Transverse colon (tissue), 4 donors: ENCODE measurements around the gene SULT1B1. TPM values are rescaled to one million over a fixed set of nuclear protein-coding genes. Genes with fewer than 3 reads are reported as not detected.
A peak's percentile ranks its signal among the peaks of the same experiment; 100 is the strongest.

ENCODE experiments used
- DNase-seq: peaks from one replicate; pipeline ENCODE4 v3.0.0-alpha.2; 2019
- H3K27ac ChIP-seq, 4 donors: fragments of 200-600 bp; sonication (generic); 2 replicates each; pipeline ENCODE4 v1.5.1; 2016 to 2018; ENCODE audit warnings: inconsistent platforms in 4 of 4
- H3K27me3 ChIP-seq: fragments of 200-600 bp; sonication (generic); 2 replicates; pipeline ENCODE4 v1.5.1; 2017; ENCODE audit warnings: inconsistent platforms
- H3K36me3 ChIP-seq, 4 donors: fragments of 200-600 bp; sonication (generic); 2 replicates each; pipeline ENCODE4 v1.5.1; 2017 to 2019; ENCODE audit warnings: inconsistent platforms in 4 of 4
- H3K4me1 ChIP-seq, 4 donors: fragments of 200-600 bp; sonication (generic); 2 replicates each; pipeline ENCODE4 v1.5.1; 2017 to 2020; ENCODE audit warnings: inconsistent platforms in 4 of 4
- H3K4me3 ChIP-seq, 4 donors: fragments of 200-600 bp; sonication (generic); 1 replicate in 1 of 4; 2 replicates in 3 of 4; pipeline versions ENCODE4 v1.5.1 to v1.6.1; 2017 to 2019; ENCODE audit warnings: inconsistent platforms in 4 of 4
- H3K9me3 ChIP-seq, 2 donors: fragments of 200-600 bp; sonication (generic); 2 replicates each; pipeline ENCODE4 v1.5.1; 2017 to 2019; ENCODE audit warnings: inconsistent platforms in 2 of 2
- CTCF ChIP-seq, 5 experiments: fragments of 200-600 bp in 3 of 5; fragments of 450-650 bp in 2 of 5; sonication (generic) in 3 of 5; IDR thresholded peaks; 1 replicate in 2 of 5; 2 replicates in 3 of 5; pipeline ENCODE4 v1.5.1; 2016 to 2017; ENCODE audit warnings: antibody characterized with exemption in 5 of 5, inconsistent platforms in 3 of 5, mild to moderate bottlenecking in 2 of 5, moderate library complexity in 1 of 5
- EP300 ChIP-seq: sonication (generic); formaldehyde crosslinking; IDR thresholded peaks from one replicate; pipeline ENCODE4 v1.6.1; 2017; ENCODE audit warnings: antibody characterized with exemption, low read depth
- POLR2A ChIP-seq: fragments of 450-650 bp; IDR thresholded peaks from one replicate; pipeline ENCODE4 v1.6.1; 2016; ENCODE audit warnings: antibody characterized with exemption, mild to moderate bottlenecking, moderate library complexity
- POLR2AphosphoS5 ChIP-seq, 3 donors: sonication (generic); formaldehyde crosslinking; IDR thresholded peaks; one replicate each; pipeline ENCODE4 v1.6.1; 2016; ENCODE audit warnings: antibody characterized with exemption in 3 of 3
- WGBS, 2 donors: methylation state at CpG; one replicate each; pipeline ENCODE4 v1.1.5; 2018; ENCODE audit warnings: low coverage in 1 of 2; 5-methylcytosine and 5-hydroxymethylcytosine counted together
- in situ Hi-C, 4 donors: fragments of 200-750 bp; cut with MboI; loops; one replicate each; pipeline versions ENCODE4 v1.15.0 to v1.15.1; 2017; ENCODE audit warnings: low sequenced_read_pairs in 3 of 4, low pct_ligation_motif_present in 1 of 4, low pct_unique_long_range_greater_than_20kb in 1 of 4
- intact Hi-C: fragments of 100-400 bp; cut with DNase I; formaldehyde crosslinking; loops from one replicate; pipeline ENCODE4 v1.15.1; 2023; ENCODE audit warnings: low total_unique reads
- total RNA-seq, 4 donors: library from RNA; depleted of rRNA; stranded (reverse); fragments of >200 nt; gene quantifications; one replicate each; pipeline ENCODE4 v1.1.0, GENCODE V29; 2016

Gene SULT1B1
- total RNA-seq, 4 donors from 2014 or later = 105 to 212 (median 147) TPM

DNA sequence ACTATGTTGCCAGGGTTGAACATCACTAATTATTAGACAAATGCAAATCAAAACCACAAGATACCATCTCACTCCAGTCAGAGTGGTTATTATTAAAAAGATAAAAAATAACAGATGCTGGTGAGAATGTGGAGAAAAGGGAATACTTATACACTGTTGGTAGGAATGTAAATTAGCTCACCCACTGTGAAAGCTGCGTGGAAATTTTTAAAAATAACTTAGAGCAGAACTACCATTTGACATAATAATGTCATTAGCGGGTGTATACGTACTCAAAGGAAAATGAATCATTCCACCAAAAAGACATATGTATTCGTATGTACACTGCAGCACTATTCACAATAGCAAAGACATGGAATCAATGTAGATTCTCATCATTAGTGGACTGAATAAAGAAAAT lies 58.7 kb downstream of the SULT1B1 start:
- Histone ChIP-seq H3K4me1 (no peaks in the 10 kb centered on the region), H3K27me3 (no peaks in the 10 kb centered on the region), H3K9me3 (no peaks in the 10 kb centered on the region), H3K4me3 (no peak overlapping the region), H3K27ac (no peak overlapping the region), H3K36me3 (no peaks in the 10 kb centered on the region)
- WGBS, 2 donors = 78 to 92% methylated on average over 4 of the region's 4 CpGs
- intact Hi-C loops (no loop called here), in situ Hi-C loops (no loop called here)
- DNase-seq = no peak
- no peak for TF ChIP-seq POLR2A
- TF ChIP-seq POLR2AphosphoS5 (IDR thresholded peaks at IDR 0.05) = no peak
- TF ChIP-seq EP300 = no peak
- TF ChIP-seq CTCF (IDR thresholded peaks at IDR 0.05) = no peak

DNA sequence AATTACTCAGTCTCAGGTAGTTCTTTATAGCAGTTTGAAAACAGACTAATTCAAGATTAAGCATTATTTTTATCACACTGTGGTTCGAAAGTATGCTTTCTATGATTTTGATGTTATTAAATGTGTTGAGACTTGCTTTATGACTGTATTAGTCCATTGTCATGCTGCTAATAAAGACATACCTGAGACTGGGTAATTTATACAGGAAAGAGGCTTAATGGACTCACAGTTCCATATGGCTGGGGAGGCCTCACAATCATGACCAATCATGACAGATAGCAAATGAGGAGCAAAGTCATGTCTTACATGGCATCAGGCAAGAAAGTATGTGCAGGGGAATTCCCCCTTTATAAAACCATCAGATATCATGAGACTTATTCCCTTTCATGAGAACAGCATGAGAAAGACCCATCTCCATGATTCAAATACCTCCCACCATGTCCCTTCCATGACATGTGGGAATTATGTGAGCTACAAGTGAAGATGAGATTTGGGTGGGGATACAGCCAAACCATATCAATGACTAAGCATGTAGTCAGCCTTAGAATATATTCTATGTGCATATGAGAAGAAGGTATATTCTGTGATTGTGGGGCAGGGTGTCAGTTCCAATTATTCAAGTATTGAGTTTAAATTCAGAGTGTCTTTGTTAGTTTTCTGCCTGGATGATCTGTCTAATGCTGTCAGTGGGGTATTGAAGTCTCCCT lies 62.7 kb downstream of the SULT1B1 start:
- Histone ChIP-seq H3K9me3 (no peaks in the 10 kb centered on the region), H3K4me3 (no peak overlapping the region), H3K27me3 (no peaks in the 10 kb centered on the region), H3K4me1 (no peaks in the 10 kb centered on the region), H3K36me3 (no peaks in the 10 kb centered on the region), H3K27ac (no peak overlapping the region)
- no peak for DNase-seq
- TF ChIP-seq POLR2A = no peak
- no peak for TF ChIP-seq CTCF (IDR thresholded peaks at IDR 0.05)
- TF ChIP-seq POLR2AphosphoS5 (IDR thresholded peaks at IDR 0.05) = no peak
- TF ChIP-seq EP300 = no peak
- in situ Hi-C loops = loop anchor here (10.0 to 25.0 kb wide), 5 partner anchors 115 to 815 kb away; partner anchors contain the start of genes AMTN (in 2 of the 4) and ODAM (in 2 of the 4)
- WGBS, 2 donors = 81 to 100% methylated on average over 1 of the region's 1 CpG
- intact Hi-C loops = no loop called here

DNA sequence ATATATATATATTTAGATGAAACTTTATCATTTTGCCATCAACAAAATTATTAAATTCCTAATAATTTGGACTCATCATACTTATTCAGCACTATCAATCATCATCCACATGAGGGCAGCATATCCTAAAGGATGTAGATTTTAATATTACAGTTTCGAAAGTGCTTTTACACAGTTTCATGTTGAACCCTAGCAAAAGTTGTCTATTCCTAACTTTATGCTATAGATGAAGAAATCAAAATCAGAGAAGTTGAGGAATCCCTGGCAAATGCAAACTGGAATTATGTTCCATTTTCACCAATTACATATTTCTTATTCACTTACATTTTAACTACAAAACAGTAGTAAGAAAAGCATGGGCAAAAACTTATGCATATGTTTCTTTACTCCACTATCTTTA lies 70.8 kb downstream of the SULT1B1 start:
- in situ Hi-C loops = loop anchor here (10.0 to 25.0 kb wide), 5 partner anchors 123 to 823 kb away; partner anchors contain the start of genes AMTN (in 2 of the 4) and ODAM (in 2 of the 4)
- peaks cover 0 to 6% (median 2%) of the 10 kb centered on the region in 4 donors for H3K4me1 ChIP-seq
- no peaks in the 10 kb centered on the region for H3K36me3 ChIP-seq
- TF ChIP-seq EP300 (no peak), POLR2AphosphoS5 (IDR thresholded peaks at IDR 0.05) (no peak), CTCF (IDR thresholded peaks at IDR 0.05) (peak; percentile 50 to 62 (median 57)), POLR2A (no peak)
- intact Hi-C loops = no loop called here
- H3K27me3 ChIP-seq = no peaks in the 10 kb centered on the region
- H3K27ac ChIP-seq = no peak overlapping the region
- no peak overlapping the region for H3K4me3 ChIP-seq
- DNase-seq = no peak
- H3K9me3 ChIP-seq = no peaks in the 10 kb centered on the region
- WGBS, 2 donors = 0% methylated on average over 1 of the region's 1 CpG

GRCh38 chr4:69684804-69685203 lies 75.6 kb downstream of the SULT1B1 start:
- Histone ChIP-seq H3K27ac (no peak overlapping the region), H3K9me3 (no peaks in the 10 kb centered on the region), H3K36me3 (no peaks in the 10 kb centered on the region), H3K4me1 (peaks cover 0 to 3% (median 1%) of the 10 kb centered on the region in 4 donors), H3K4me3 (no peak overlapping the region), H3K27me3 (no peaks in the 10 kb centered on the region)
- no peak for DNase-seq
- in situ Hi-C loops (loop anchor here (10.0 to 25.0 kb wide), 5 partner anchors 127 to 827 kb away; partner anchors contain the start of genes AMTN (in 2 of the 4) and ODAM (in 2 of the 4)), intact Hi-C loops (no loop called here)
- 55 to 59% methylated on average over 4 of the region's 4 CpGs for whole genome bisulfite sequencing, 2 donors
- TF ChIP-seq CTCF (IDR thresholded peaks at IDR 0.05) (no peak), POLR2A (no peak), POLR2AphosphoS5 (IDR thresholded peaks at IDR 0.05) (no peak), EP300 (no peak)

Other genes starting within 250 kb of the SULT1B1 start
- gene UGT2A2, start 121.0 kb downstream of the SULT1B1 start, total RNA-seq = not detected
- gene UGT2A1, start 107.4 kb downstream of the SULT1B1 start, total RNA-seq = not detected
- gene SULT1E1, start 99.5 kb upstream of the SULT1B1 start, total RNA-seq = under 1 TPM in 2 of 4 donors, not detected in 2; 0.40 to 0.95 TPM
- gene CSN1S1, start 170.4 kb upstream of the SULT1B1 start, total RNA-seq = under 1 TPM in 1 of 4 donors, not detected in 3; 0.79 TPM
- not detected for gene CSN2, start 205.1 kb upstream of the SULT1B1 start, total RNA-seq
- gene STATH, start 235.3 kb upstream of the SULT1B1 start, total RNA-seq = not detected